GM12878 (cell line): ENCODE measurements around the gene NUBP1. TPM values are rescaled to one million over a fixed set of nuclear protein-coding genes. Genes with fewer than 3 reads are reported as not detected.

ENCODE experiments used
- ATAC-seq: fragments of 200-7000 bp; cut with Tn5 transposase; 3 replicates; pipeline ENCODE4 v1.9.1; 2020; ENCODE audit warnings: mild to moderate bottlenecking, moderate library complexity
- BruUV-seq: library from RNA; stranded (reverse); fragments of 400-500 nt; replicated peaks from 2 replicates; lab custom pipeline; 2021; lab: Mats Ljungman, UMichigan
- CTCF ChIA-PET: fragments of 300-600 bp; sonication (Branson Sonifier 250); formaldehyde crosslinking; extraction: SDS; loops from one replicate; lab custom pipeline; 2021; ENCODE audit warnings: inconsistent platforms; lab: Yijun Ruan, JAX
- POLR2A ChIA-PET: fragments of 350-600 bp; formaldehyde crosslinking; extraction: SDS; loops from one replicate; lab custom pipeline; 2021; ENCODE audit warnings: inconsistent platforms; lab: Charles Lee
- RAD21 ChIA-PET: fragments of 300-600 bp; sonication (Branson Sonifier 250); formaldehyde crosslinking; loops from one replicate; lab custom pipeline; 2023; ENCODE audit warnings: antibody characterized with exemption; ENCODE audit not compliant: unreplicated experiment; lab: Charles Lee
- SMC1A ChIA-PET: fragments of 300-600 bp; sonication (Branson Sonifier 250); formaldehyde crosslinking; loops from one replicate; lab custom pipeline; 2023; ENCODE audit not compliant: unreplicated experiment, uncharacterized antibody; lab: Charles Lee
- DNase-seq: peaks from one replicate; pipeline ENCODE4 v3.0.0-alpha.2; 2011; ENCODE audit warnings: low read depth, low spot score
- FAIRE-seq: peaks from 3 replicates; lab custom pipeline; 2011; peaks lifted over from hg19 to GRCh38; lab: Jason Lieb, UNC
- H2AFZ ChIP-seq: 2 replicates; pipeline ENCODE4 v1.6.0; 2011; ENCODE audit warnings: low read depth, low read length, control low read depth; ENCODE audit not compliant: control insufficient read depth
- H3K27ac ChIP-seq: 2 replicates; pipeline ENCODE4 v1.5.1; 2011; ENCODE audit warnings: control low read depth; ENCODE audit not compliant: control insufficient read depth, insufficient read depth
- H3K27me3 ChIP-seq, 2 experiments: replicated peaks in 1 of 2; 2 replicates each; pipeline versions ENCODE4 v1.6.0 to v1.6.1; 2011; ENCODE audit warnings: low read length in 1 of 2; ENCODE audit not compliant: control insufficient read depth in 2 of 2, insufficient read depth in 2 of 2
- H3K36me3 ChIP-seq, 2 experiments: 2 replicates each; pipeline ENCODE4 v1.5.1; 2011; ENCODE audit warnings: low read length in 1 of 2; ENCODE audit not compliant: control insufficient read depth in 2 of 2, insufficient read depth in 2 of 2
- H3K4me1 ChIP-seq: 2 replicates; pipeline ENCODE4 v1.6.1; 2011; ENCODE audit warnings: mild to moderate bottlenecking, low read length, moderate library complexity, mixed read lengths; ENCODE audit not compliant: control insufficient read depth, insufficient read depth
- H3K4me2 ChIP-seq: 2 replicates; pipeline ENCODE4 v1.6.0; 2011; ENCODE audit warnings: control low read depth; ENCODE audit not compliant: control insufficient read depth, insufficient read depth
- H3K4me3 ChIP-seq: fragments of 200-600 bp; sonication (generic); 2 replicates; pipeline ENCODE4 v1.5.1; 2016
- H3K79me2 ChIP-seq: 2 replicates; pipeline ENCODE4 v1.6.0; 2011; ENCODE audit warnings: low read length; ENCODE audit not compliant: control insufficient read depth, insufficient read depth
- H3K9ac ChIP-seq: 2 replicates; pipeline ENCODE4 v1.8.0; 2011; ENCODE audit warnings: low read length, control low read depth, mixed read lengths; ENCODE audit not compliant: control insufficient read depth, insufficient read depth
- H3K9me3 ChIP-seq: replicated peaks from 3 replicates; pipeline ENCODE4 v1.5.1; 2011; ENCODE audit warnings: mild to moderate bottlenecking, low read length; ENCODE audit not compliant: control insufficient read depth, insufficient read depth
- H4K20me1 ChIP-seq: 2 replicates; pipeline ENCODE4 v1.6.0; 2011; ENCODE audit not compliant: control insufficient read depth, insufficient read depth
- ATF3 ChIP-seq: IDR thresholded peaks from 2 replicates; pipeline ENCODE4 v1.6.1; 2011; ENCODE audit warnings: low read depth, mild to moderate bottlenecking, low read length, moderate library complexity, borderline replicate concordance; ENCODE audit errors: extremely low read depth
- CHD4 ChIP-seq: fragments of 200-600 bp; sonication (generic); IDR thresholded peaks from 2 replicates; pipeline ENCODE4 v1.6.1; 2016; ENCODE audit warnings: mild to moderate bottlenecking
- E2F8 ChIP-seq: fragments of 450-650 bp; IDR thresholded peaks from 2 replicates; pipeline ENCODE4 v1.6.1; 2018; ENCODE audit warnings: mild to moderate bottlenecking, low read depth, moderate library complexity; ENCODE audit not compliant: partially characterized antibody
- E4F1 ChIP-seq: fragments of 450-650 bp; IDR thresholded peaks from 2 replicates; pipeline ENCODE4 v1.6.1; 2018; ENCODE audit warnings: borderline replicate concordance, mild to moderate bottlenecking; ENCODE audit not compliant: partially characterized antibody
- MAX ChIP-seq: IDR thresholded peaks from 2 replicates; pipeline ENCODE4 v1.6.1; 2012; ENCODE audit warnings: low read depth, low read length, improper control_type of control experiment
- MEF2A ChIP-seq: IDR thresholded peaks from 2 replicates; pipeline ENCODE4 v1.6.1; 2011; ENCODE audit warnings: low read depth, mild to moderate bottlenecking, low read length, moderate library complexity; ENCODE audit not compliant: insufficient read depth
- PML ChIP-seq: IDR thresholded peaks from 2 replicates; pipeline ENCODE4 v1.6.1; 2012; ENCODE audit warnings: low read length, inconsistent platforms
- RAD51 ChIP-seq: fragments of 450-650 bp; IDR thresholded peaks from 2 replicates; pipeline ENCODE4 v1.6.1; 2016; ENCODE audit warnings: moderate library complexity, mild to moderate bottlenecking, inconsistent platforms
- SRF ChIP-seq, 2 experiments: IDR thresholded peaks; 2 replicates each; pipeline ENCODE4 v1.6.1; 2011; ENCODE audit warnings: low read depth in 2 of 2, low read length in 2 of 2, mild to moderate bottlenecking in 1 of 2, moderate library complexity in 1 of 2
- TCF12 ChIP-seq: IDR thresholded peaks from 2 replicates; pipeline ENCODE4 v1.6.1; 2011; ENCODE audit warnings: low read depth, mild to moderate bottlenecking, low read length
- TCF7 ChIP-seq: IDR thresholded peaks from 2 replicates; pipeline ENCODE4 v1.6.1; 2014; ENCODE audit warnings: antibody characterized with exemption, borderline replicate concordance
- ZNF24 ChIP-seq: fragments of 450-650 bp; IDR thresholded peaks from 2 replicates; pipeline ENCODE4 v1.6.1; 2017; ENCODE audit warnings: antibody characterized with exemption, mild to moderate bottlenecking
- ZNF687 ChIP-seq: fragments of 450-650 bp; IDR thresholded peaks from 2 replicates; pipeline ENCODE4 v1.6.1; 2017; ENCODE audit warnings: mild to moderate bottlenecking, moderate library complexity
- WGBS: methylation state at CpG from one replicate; pipeline ENCODE4 v1.1.6; 2016; ENCODE audit warnings: low lambda C conversion rate; ENCODE audit not compliant: insufficient replicate concordance, insufficient coverage; ENCODE audit errors: missing lambda C conversion rate; 5-methylcytosine and 5-hydroxymethylcytosine counted together
- in situ Hi-C: fragments of 300-500 bp; cut with MboI; formaldehyde crosslinking; loops from 9 replicates; pipeline ENCODE4 v1.14.3; 2018; ENCODE audit warnings: mixed read lengths
- intact Hi-C: fragments of 100-400 bp; cut with micrococcal nuclease; formaldehyde crosslinking; loops from one replicate; pipeline ENCODE4 v1.14.2; 2022; ENCODE audit not compliant: unreplicated experiment
- polyA plus RNA-seq, 11 experiments: library from polyadenylated mRNA; depleted of rRNA in 4 of 11; unstranded in 6 of 11; stranded (reverse) in 5 of 11; fragments of >200 nt; fragmentation: Nextera tagmentation in 4 of 11; fragmentation: Illumina TruSeq in 1 of 11; extraction: Ambion mirVana in 4 of 11; extraction: Trizol in 1 of 11; gene quantifications; 1 replicate in 1 of 11; 2 replicates in 10 of 11; pipeline versions ENCODE4 v1.2.1 to v1.2.3, GENCODE V29; 2011 to 2016; ENCODE audit warnings: inconsistent platforms in 2 of 11, missing spikeins in 2 of 11, low read depth in 1 of 11
- total RNA-seq, 4 experiments: library from RNA; depleted of rRNA in 3 of 4; stranded (reverse); fragments of >200 nt in 3 of 4; fragmentation: Illumina TruSeq in 1 of 4; extraction: Trizol in 1 of 4; gene quantifications; 2 replicates each; pipeline versions ENCODE4 v1.2.1 to v1.2.3, GENCODE V29; 2013 to 2021

The NUBP1 gene
- total and polyA plus RNA-seq, 10 of the 15 experiments (the other 5 are each of a cell fraction or from before 2014, with no cell fraction given), result 31.0 to 74.9 (median 58.3) TPM

- Histone ChIP-seq H3K9ac (no peak overlapping the region), H3K4me1 (peaks cover 31% of the 10 kb centered on the region), H3K36me3 (peaks cover 1 to 14% of the 10 kb centered on the region in 2 experiments; a peak in 2 of 4 replicates), H4K20me1 (no peaks in the 10 kb centered on the region), H3K4me3 (no peak overlapping the region), H3K27ac (no peak overlapping the region), H3K79me2 (no peaks in the 10 kb centered on the region), H2AFZ (no peak overlapping the region), H3K27me3 (no peaks in the 10 kb centered on the region), H3K9me3 (no peaks in the 10 kb centered on the region), H3K4me2 (no peak overlapping the region)
- ChIA-PET SMC1A (interaction anchor here (0.8 to 2.5 kb wide), 3 partner anchors 70 to 198 kb away, joined by 3 to 7 read pairs (median 3); no protein-coding TSS in a partner anchor), CTCF (no interaction called here), RAD21 (interaction anchor here (1.4 to 1.5 kb wide), 3 partner anchors 10 to 168 kb away, joined by 3 to 6 read pairs (median 4); no protein-coding TSS in a partner anchor), POLR2A (interaction anchor here (0.9 kb wide), 1 partner anchor 31 kb away, joined by 5 read pairs; no protein-coding TSS in a partner anchor)
- intact Hi-C loops (no loop called here), in situ Hi-C loops (no loop called here)
- DNase-seq, result no peak
- WGBS, result 88% methylated on average over 11 of the region's 11 CpGs
- FAIRE-seq, result no peak
- no TSS peak for BruUV-seq
- ATAC-seq, result no peak
- TF ChIP-seq E2F8 (no peak), PML (no peak), MAX (no peak), TCF7 (no peak), ATF3 (no peak), MEF2A (no peak), E4F1 (no peak), ZNF24 (no peak), RAD51 (no peak), SRF (IDR thresholded peaks at IDR 0.05; ENCODE audit: low read depth in 2 of 2, low read length in 2 of 2) (no peak), CHD4 (no peak), TCF12 (no peak), ZNF687 (no peak)
Observed at GRCh38 chr16:10750793-10751192, 7.2 kb downstream of the NUBP1 start.
